H9 (cell line): ENCODE measurements around the gene CRACR2A. TPM values are rescaled to one million over a fixed set of nuclear protein-coding genes. Genes with fewer than 3 reads are reported as not detected.

Experiments used
- DNase-seq: peaks from one replicate; pipeline ENCODE4 v3.0.0-alpha.2; 2017
- H2AFZ ChIP-seq: one replicate; pipeline ENCODE4 v1.6.1; 2013; ENCODE audit warnings: mild to moderate bottlenecking, low read length, control low read depth, moderate library complexity
- H2AK5ac ChIP-seq: 2 replicates; pipeline ENCODE4 v1.6.1; 2013; ENCODE audit warnings: low read length, control low read depth, mixed read lengths; ENCODE audit not compliant: insufficient read length
- H2BK120ac ChIP-seq: one replicate; pipeline ENCODE4 v1.6.1; 2013; ENCODE audit warnings: low read depth, mild to moderate bottlenecking, low read length, control low read depth, inconsistent platforms; ENCODE audit not compliant: poor library complexity, severe bottlenecking
- H2BK12ac ChIP-seq: 2 replicates; pipeline ENCODE4 v1.6.1; 2013; ENCODE audit warnings: low read length, control low read depth, mixed read lengths, low read depth; ENCODE audit not compliant: insufficient read length
- H2BK15ac ChIP-seq: 2 replicates; pipeline ENCODE4 v1.6.1; 2013; ENCODE audit warnings: low read depth, low read length, control low read depth
- H2BK20ac ChIP-seq: one replicate; pipeline ENCODE4 v1.6.1; 2013; ENCODE audit warnings: low read depth, mild to moderate bottlenecking, low read length, control low read depth, inconsistent platforms; ENCODE audit not compliant: poor library complexity, severe bottlenecking
- H2BK5ac ChIP-seq: 2 replicates; pipeline ENCODE4 v1.6.1; 2013; ENCODE audit warnings: low read length, control low read depth, mixed read lengths; ENCODE audit not compliant: insufficient read length
- H3K14ac ChIP-seq: 2 replicates; pipeline ENCODE4 v1.6.1; 2013; ENCODE audit warnings: low read length, control low read depth; ENCODE audit not compliant: insufficient read depth
- H3K18ac ChIP-seq: 2 replicates; pipeline ENCODE4 v1.6.1; 2013; ENCODE audit warnings: low read depth, mild to moderate bottlenecking, mixed read lengths, low read length, control low read depth; ENCODE audit not compliant: insufficient read length
- H3K23ac ChIP-seq: 2 replicates; pipeline ENCODE4 v1.6.1; 2013; ENCODE audit warnings: low read length, control low read depth, mixed read lengths, low read depth; ENCODE audit not compliant: insufficient read length
- H3K23me2 ChIP-seq: 2 replicates; pipeline ENCODE4 v1.6.1; 2013; ENCODE audit warnings: low read depth, mild to moderate bottlenecking, mixed read lengths, low read length, control low read depth; ENCODE audit not compliant: insufficient read length, poor library complexity, severe bottlenecking
- H3K27ac ChIP-seq: 2 replicates; pipeline ENCODE4 v1.5.1; 2013; ENCODE audit warnings: low read length, control low read depth, mixed read lengths, low read depth; ENCODE audit not compliant: insufficient read length
- H3K27me3 ChIP-seq: 2 replicates; pipeline ENCODE4 v1.6.1; 2013; ENCODE audit warnings: low read length, control low read depth, inconsistent platforms; ENCODE audit not compliant: insufficient read depth
- H3K4ac ChIP-seq: 2 replicates; pipeline ENCODE4 v1.6.1; 2013; ENCODE audit warnings: low read depth, mild to moderate bottlenecking, control low read depth, inconsistent platforms, low read length, moderate library complexity
- H3K4me1 ChIP-seq: 2 replicates; pipeline ENCODE4 v1.6.1; 2013; ENCODE audit warnings: low read length, control low read depth, inconsistent platforms; ENCODE audit not compliant: insufficient read depth
- H3K4me2 ChIP-seq: 2 replicates; pipeline ENCODE4 v1.6.1; 2013; ENCODE audit warnings: low read length, control low read depth, mixed read lengths; ENCODE audit not compliant: insufficient read length, insufficient read depth
- H3K56ac ChIP-seq: 2 replicates; pipeline ENCODE4 v1.6.1; 2013; ENCODE audit warnings: low read depth, mild to moderate bottlenecking, mixed read lengths, low read length, control low read depth; ENCODE audit not compliant: insufficient read length
- H3K79me1 ChIP-seq: 2 replicates; pipeline ENCODE4 v1.6.1; 2013; ENCODE audit warnings: low read depth, mild to moderate bottlenecking, moderate library complexity, low read length, control low read depth, inconsistent platforms; ENCODE audit not compliant: insufficient read depth, poor library complexity, severe bottlenecking
- H3K79me2 ChIP-seq: 2 replicates; pipeline ENCODE4 v1.6.1; 2013; ENCODE audit warnings: low read length, control low read depth, inconsistent platforms; ENCODE audit not compliant: insufficient read depth
- H3K9ac ChIP-seq: 2 replicates; pipeline ENCODE4 v1.6.1; 2013; ENCODE audit warnings: low read length, control low read depth, mixed read lengths; ENCODE audit not compliant: insufficient read length; ENCODE audit errors: extremely low read depth
- H3K9me3 ChIP-seq: one replicate; pipeline ENCODE4 v1.6.1; 2013; ENCODE audit warnings: low read depth, low read length, inconsistent platforms; ENCODE audit not compliant: control insufficient read depth
- H3T11ph ChIP-seq: one replicate; pipeline ENCODE4 v1.6.1; 2013; ENCODE audit warnings: mild to moderate bottlenecking, low read length, control low read depth, inconsistent platforms
- H4K20me1 ChIP-seq: one replicate; pipeline ENCODE4 v1.6.1; 2013; ENCODE audit not compliant: control insufficient read depth, insufficient read length, insufficient read depth
- H4K5ac ChIP-seq: 2 replicates; pipeline ENCODE4 v1.6.1; 2013; ENCODE audit warnings: low read depth, mild to moderate bottlenecking, mixed read lengths, low read length, control low read depth; ENCODE audit not compliant: insufficient read length
- H4K8ac ChIP-seq: replicated peaks from 2 replicates; pipeline ENCODE4 v1.6.1; 2013; ENCODE audit warnings: low read length, control low read depth, mixed read lengths, low read depth; ENCODE audit not compliant: insufficient read length
- H4K91ac ChIP-seq: 2 replicates; pipeline ENCODE4 v1.6.1; 2013; ENCODE audit warnings: low read depth, mild to moderate bottlenecking, moderate library complexity, mixed read lengths, low read length, control low read depth; ENCODE audit not compliant: insufficient read length
- H3K27ac Mint-ChIP-seq, 3 experiments: 2 replicates in 2 of 3; 3 replicates in 1 of 3; pipeline ENCODE4 v1.8.0; 2020 to 2021; ENCODE audit warnings: mixed read lengths in 3 of 3, mild to moderate bottlenecking in 1 of 3, moderate library complexity in 1 of 3
- H3K27me3 Mint-ChIP-seq: 2 replicates; pipeline ENCODE4 v1.8.0; 2021; ENCODE audit warnings: low read depth, mild to moderate bottlenecking, moderate library complexity, mixed read lengths
- H3K36me3 Mint-ChIP-seq, 3 experiments: 2 replicates in 2 of 3; 3 replicates in 1 of 3; pipeline ENCODE4 v1.8.0; 2020 to 2021; ENCODE audit warnings: low read depth in 3 of 3, mixed read lengths in 3 of 3; ENCODE audit not compliant: insufficient read depth in 1 of 3
- H3K4me1 Mint-ChIP-seq, 2 experiments: 2 replicates each; pipeline ENCODE4 v1.8.0; 2020; ENCODE audit warnings: mixed read lengths in 2 of 2
- H3K4me3 Mint-ChIP-seq, 2 experiments: 2 replicates in 1 of 2; 3 replicates in 1 of 2; pipeline ENCODE4 v1.8.0; 2020 to 2021; ENCODE audit warnings: mild to moderate bottlenecking in 2 of 2, mixed read lengths in 2 of 2, moderate library complexity in 1 of 2
- H3K9me3 Mint-ChIP-seq, 2 experiments: 2 replicates in 1 of 2; 3 replicates in 1 of 2; pipeline ENCODE4 v1.8.0; 2020; ENCODE audit warnings: mild to moderate bottlenecking in 2 of 2, mixed read lengths in 2 of 2, moderate library complexity in 1 of 2
- CTCF ChIP-seq: fragments of 200-600 bp; sonication (generic); conservative IDR thresholded peaks from 3 replicates; pipeline ENCODE4 v1.8.0; 2021; ENCODE audit warnings: antibody characterized with exemption, mild to moderate bottlenecking
- WGBS: extraction: QIAGEN DNeasy Blood & Tissue Kit; methylation state at CpG from one replicate; pipeline ENCODE4 v1.1.7; 2013; ENCODE audit warnings: missing lambda C conversion rate, low lambda C conversion rate, mixed read lengths; ENCODE audit not compliant: insufficient read length; ENCODE audit errors: extremely low coverage; 5-methylcytosine and 5-hydroxymethylcytosine counted together
- total RNA-seq: library from RNA; stranded (reverse); gene quantifications from 2 replicates; pipeline ENCODE4 v1.2.1, GENCODE V29; 2021

CRACR2A gene
- total RNA-seq, 1 experiment from 2014 or later, result 2.0 TPM

- Histone ChIP-seq H3K9ac (no peak overlapping the region), H3K27ac (no peak overlapping the region), H3K23me2 (no peaks in the 10 kb centered on the region), H2BK20ac (no peak overlapping the region), H3K4me2 (no peak overlapping the region), H3K56ac (no peak overlapping the region), H4K8ac (no peak overlapping the region), H2BK120ac (no peak overlapping the region), H2BK12ac (no peak overlapping the region), H2BK15ac (no peak overlapping the region), H3T11ph (no peak overlapping the region), H3K18ac (no peak overlapping the region), H2AFZ (no peak overlapping the region), H3K4ac (no peak overlapping the region), H3K4me1 (peaks cover 4% of the 10 kb centered on the region), H3K27me3 (no peaks in the 10 kb centered on the region), H3K79me2 (no peaks in the 10 kb centered on the region), H3K23ac (no peak overlapping the region), H3K79me1 (no peaks in the 10 kb centered on the region), H4K20me1 (no peaks in the 10 kb centered on the region), H3K14ac (no peak overlapping the region), H4K5ac (no peak overlapping the region), H4K91ac (no peak overlapping the region), H3K9me3 (no peaks in the 10 kb centered on the region), H2BK5ac (no peak overlapping the region), H2AK5ac (no peak overlapping the region)
- Mint-ChIP-seq H3K4me3 (no peak overlapping the region), H3K36me3 (peaks cover 0 to 3% (median 2%) of the 10 kb centered on the region in 3 experiments; a peak in 3 of 7 replicates), H3K27ac (no peak overlapping the region), H3K27me3 (no peaks in the 10 kb centered on the region), H3K9me3 (peaks cover 0 to 3% of the 10 kb centered on the region in 2 experiments; a peak in 3 of 5 replicates), H3K4me1 (peaks cover 36 to 49% of the 10 kb centered on the region in 2 experiments)
- DNase-seq, result no peak
- TF ChIP-seq CTCF, result no peak
- WGBS, result no CpG with 5 or more reads among the region's 6 CpGs
Observed at GRCh38 chr12:3730111-3730510, 22.8 kb downstream of the CRACR2A start.
